BE2C (cell line): Measurements from ENCODE around the gene TMEM9.

ENCODE experiments used
- DNase-seq: peaks from one replicate; pipeline ENCODE4 v3.0.0-alpha.2; 2020
- H3K27me3 ChIP-seq: fragments of 250-450 bp; sonication (Bioruptor Pico); 2 replicates; pipeline ENCODE4 v1.5.1; 2020; ENCODE audit warnings: mild to moderate bottlenecking
- H3K36me3 ChIP-seq: fragments of 250-450 bp; sonication (Bioruptor Pico); 2 replicates; pipeline ENCODE4 v1.5.1; 2020; ENCODE audit warnings: mild to moderate bottlenecking
- H3K4me1 ChIP-seq: fragments of 250-450 bp; sonication (Bioruptor Pico); 2 replicates; pipeline ENCODE4 v1.5.1; 2020
- H3K4me3 ChIP-seq: 2 replicates; pipeline ENCODE4 v1.5.1; 2011; ENCODE audit warnings: low read depth, low read length
- H3K9me3 ChIP-seq: fragments of 250-450 bp; sonication (Bioruptor Pico); 2 replicates; pipeline ENCODE4 v1.5.1; 2020
- TF ChIP-seq, protein P1 (sequence below): IDR thresholded peaks from 2 replicates; pipeline ENCODE4 v1.5.1; 2012; ENCODE audit warnings: mild to moderate bottlenecking, low read depth, low read length

TMEM9 gene

DNA sequence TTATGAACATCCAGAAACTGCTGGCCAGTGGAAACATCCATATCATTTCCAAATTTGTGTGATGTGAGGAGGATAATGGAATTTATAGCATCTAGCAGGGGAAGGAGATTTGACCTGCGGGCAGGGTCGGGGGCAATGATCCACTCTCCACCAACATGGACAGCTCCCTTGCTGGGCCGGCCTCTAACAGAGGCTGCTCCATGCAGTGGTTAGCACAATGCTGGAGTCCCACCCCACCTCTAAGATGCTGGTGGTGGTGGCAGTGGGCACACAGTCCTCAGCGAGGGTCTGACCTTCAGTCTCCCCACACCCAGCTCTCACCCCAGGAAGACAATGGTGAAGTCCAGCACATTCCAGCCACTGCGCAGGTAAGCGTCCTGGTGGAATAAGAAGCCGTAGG is 60.7 kb downstream of the TMEM9 start:
- no peaks in the 10 kb centered on the region for H3K27me3 ChIP-seq
- no peaks in the 10 kb centered on the region for H3K9me3 ChIP-seq
- H3K4me1 ChIP-seq: no peaks in the 10 kb centered on the region
- TF ChIP-seq, protein P1, sequence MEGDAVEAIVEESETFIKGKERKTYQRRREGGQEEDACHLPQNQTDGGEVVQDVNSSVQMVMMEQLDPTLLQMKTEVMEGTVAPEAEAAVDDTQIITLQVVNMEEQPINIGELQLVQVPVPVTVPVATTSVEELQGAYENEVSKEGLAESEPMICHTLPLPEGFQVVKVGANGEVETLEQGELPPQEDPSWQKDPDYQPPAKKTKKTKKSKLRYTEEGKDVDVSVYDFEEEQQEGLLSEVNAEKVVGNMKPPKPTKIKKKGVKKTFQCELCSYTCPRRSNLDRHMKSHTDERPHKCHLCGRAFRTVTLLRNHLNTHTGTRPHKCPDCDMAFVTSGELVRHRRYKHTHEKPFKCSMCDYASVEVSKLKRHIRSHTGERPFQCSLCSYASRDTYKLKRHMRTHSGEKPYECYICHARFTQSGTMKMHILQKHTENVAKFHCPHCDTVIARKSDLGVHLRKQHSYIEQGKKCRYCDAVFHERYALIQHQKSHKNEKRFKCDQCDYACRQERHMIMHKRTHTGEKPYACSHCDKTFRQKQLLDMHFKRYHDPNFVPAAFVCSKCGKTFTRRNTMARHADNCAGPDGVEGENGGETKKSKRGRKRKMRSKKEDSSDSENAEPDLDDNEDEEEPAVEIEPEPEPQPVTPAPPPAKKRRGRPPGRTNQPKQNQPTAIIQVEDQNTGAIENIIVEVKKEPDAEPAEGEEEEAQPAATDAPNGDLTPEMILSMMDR: no peak
- DNase-seq: no peak
- H3K36me3 ChIP-seq: no peaks in the 10 kb centered on the region
- no peak overlapping the region for H3K4me3 ChIP-seq

DNA sequence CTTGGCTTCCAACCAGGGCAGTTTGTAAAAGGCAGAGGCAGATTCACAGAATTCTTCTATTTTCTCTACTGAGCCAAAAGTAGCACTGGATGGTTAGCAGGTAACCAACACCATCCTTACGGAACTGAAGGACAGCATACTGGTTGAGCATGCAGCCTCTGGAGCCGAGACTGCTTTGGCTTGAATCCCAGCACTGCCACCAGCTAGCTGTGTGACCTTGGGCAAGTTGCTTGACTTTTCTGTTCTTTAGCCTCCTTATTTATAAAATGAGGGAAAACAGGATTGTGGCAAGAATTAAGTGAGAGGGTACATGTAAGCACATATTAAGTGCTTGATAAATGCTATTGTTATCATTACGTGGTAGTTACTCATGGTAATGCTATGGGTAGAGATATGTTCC is 61.5 kb downstream of the TMEM9 start:
- no peaks in the 10 kb centered on the region for H3K36me3 ChIP-seq
- TF ChIP-seq, protein P1: no peak
- no peak for DNase-seq
- no peaks in the 10 kb centered on the region for H3K4me1 ChIP-seq
- no peak overlapping the region for H3K4me3 ChIP-seq
- no peaks in the 10 kb centered on the region for H3K27me3 ChIP-seq
- H3K9me3 ChIP-seq: no peaks in the 10 kb centered on the region

DNA sequence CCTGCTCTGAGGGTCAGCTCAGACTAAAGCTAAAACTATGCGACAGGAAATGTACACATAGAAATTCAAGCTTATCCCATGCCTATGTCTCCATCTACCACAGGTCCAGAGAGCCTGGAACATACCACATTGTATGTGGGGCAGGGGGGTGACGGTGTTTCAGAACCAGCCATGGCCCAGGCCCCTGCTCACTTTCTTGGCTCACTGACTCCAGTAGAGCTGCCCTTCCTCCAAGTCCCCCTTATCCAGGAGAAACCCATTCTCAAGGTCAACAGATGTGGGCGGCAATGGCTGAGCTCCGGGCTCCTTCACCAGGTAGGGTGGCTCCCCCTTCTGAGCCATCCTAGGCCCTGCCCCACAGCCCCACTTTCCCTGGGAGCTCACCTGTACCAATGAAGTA is 63.0 kb downstream of the TMEM9 start:
- DNase-seq: no peak
- H3K36me3 ChIP-seq: no peaks in the 10 kb centered on the region
- H3K4me1 ChIP-seq: no peaks in the 10 kb centered on the region
- no peaks in the 10 kb centered on the region for H3K27me3 ChIP-seq
- H3K4me3 ChIP-seq: no peak overlapping the region
- H3K9me3 ChIP-seq: no peaks in the 10 kb centered on the region
- TF ChIP-seq, protein P1: no peak

DNA sequence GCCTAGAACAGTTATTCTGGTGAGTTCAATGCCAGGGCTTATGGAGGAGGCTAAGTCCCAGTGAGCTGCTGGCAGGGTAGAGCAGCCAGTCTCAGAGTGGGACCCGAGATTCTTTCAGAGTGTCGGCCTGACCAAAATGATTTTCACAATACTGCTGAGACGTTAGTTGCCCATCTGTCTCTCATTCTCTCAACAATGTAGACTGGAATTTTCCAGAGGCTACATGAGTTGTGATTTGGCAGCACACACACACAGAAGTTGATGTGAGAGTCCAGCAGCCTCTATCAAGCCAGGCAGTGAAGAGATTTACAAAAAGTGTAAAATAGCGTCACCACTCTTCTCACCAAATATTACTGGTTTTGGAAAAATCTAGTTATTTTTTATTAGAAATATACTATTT is 63.7 kb downstream of the TMEM9 start:
- no peaks in the 10 kb centered on the region for H3K27me3 ChIP-seq
- H3K4me1 ChIP-seq: no peaks in the 10 kb centered on the region
- TF ChIP-seq, protein P1: no peak
- H3K4me3 ChIP-seq: no peak overlapping the region
- no peaks in the 10 kb centered on the region for H3K36me3 ChIP-seq
- no peak for DNase-seq
- no peaks in the 10 kb centered on the region for H3K9me3 ChIP-seq

DNA sequence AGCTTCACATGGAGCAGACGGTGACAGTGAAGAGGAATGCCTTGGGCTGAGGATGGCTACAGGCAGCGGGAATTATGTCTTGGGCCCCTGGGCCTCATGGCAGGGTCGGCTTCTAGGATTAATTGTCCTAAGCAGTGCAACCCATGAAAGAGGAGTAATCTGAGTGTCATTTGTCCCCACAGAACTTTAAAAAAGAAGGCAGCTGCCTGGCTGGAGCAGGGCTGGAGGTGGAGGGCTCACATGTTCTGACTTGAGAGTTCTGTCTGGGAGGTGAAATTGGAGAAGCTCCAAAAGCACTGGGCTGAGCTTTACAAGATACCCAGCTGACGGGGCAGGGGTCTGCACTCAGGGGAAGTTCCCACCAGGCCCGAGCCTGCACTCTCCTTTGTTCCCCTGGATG is 64.7 kb downstream of the TMEM9 start:
- H3K27me3 ChIP-seq: no peaks in the 10 kb centered on the region

DNA sequence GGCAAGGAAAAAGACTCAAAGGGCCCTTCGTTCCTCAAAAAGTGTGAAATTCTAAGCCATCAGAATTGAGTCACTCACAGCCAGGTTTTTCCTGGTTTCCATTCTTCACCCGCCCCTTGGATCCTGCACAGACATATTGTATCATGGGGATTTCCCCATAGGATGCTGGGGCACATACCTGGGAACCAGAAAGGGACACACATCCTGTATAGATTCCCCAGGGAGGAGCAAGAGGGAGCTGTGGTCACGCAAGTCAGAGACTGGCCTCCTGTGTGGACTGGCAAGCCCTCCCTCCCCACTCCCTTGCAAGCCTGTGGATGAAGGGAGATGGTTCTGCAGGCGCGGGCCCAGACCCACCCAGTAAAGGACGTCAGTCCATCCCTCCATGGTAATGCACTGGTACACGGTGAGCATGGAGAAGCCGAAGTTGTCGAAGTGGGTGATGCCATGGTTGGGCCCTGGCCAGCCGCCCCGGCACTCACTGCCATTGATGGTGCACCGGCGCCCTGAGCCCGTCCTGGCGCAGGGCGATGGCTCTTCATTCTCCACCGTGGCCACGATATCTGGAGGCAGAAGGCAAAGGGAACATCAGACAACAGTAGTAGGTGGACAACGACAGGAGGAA is 65.3 kb downstream of the TMEM9 start:
- TF ChIP-seq, protein P1: no peak
- no peaks in the 10 kb centered on the region for H3K36me3 ChIP-seq
- H3K4me1 ChIP-seq: no peaks in the 10 kb centered on the region
- no peaks in the 10 kb centered on the region for H3K27me3 ChIP-seq
- H3K9me3 ChIP-seq: no peaks in the 10 kb centered on the region
- no peak overlapping the region for H3K4me3 ChIP-seq
- DNase-seq: no peak

More for the DNA sequence above, 64.7 kb downstream of the TMEM9 start:
- TF ChIP-seq, protein P1: no peak
- no peak for DNase-seq
- H3K36me3 ChIP-seq: no peaks in the 10 kb centered on the region
- H3K9me3 ChIP-seq: no peaks in the 10 kb centered on the region
- H3K4me1 ChIP-seq: no peaks in the 10 kb centered on the region
- H3K4me3 ChIP-seq: no peak overlapping the region
